Measurements from ENCODE around the gene P4HTM.

Gene P4HTM

GRCh38 chr3:49013113-49013737, 23.2 kb downstream of the P4HTM start:
- Histone ChIP-seq H3K27ac (replicated peaks) (no peak overlapping the region), H3K27me3 (ENCODE audit: insufficient read depth, poor library complexity, severe bottlenecking) (no peaks in the 10 kb centered on the region), H3K4me3 (replicated peaks; ENCODE audit: insufficient read depth, low read length) (no peak overlapping the region)
- TF ChIP-seq POLR2AphosphoS5 (IDR thresholded peaks at IDR 0.05; ENCODE audit: low read depth) (no peak; the same call in 1 of the 2 replicates), GABPA (IDR thresholded peaks at IDR 0.05; ENCODE audit: low read depth) (no peak)
- DNase-seq (ENCODE audit: low read depth in 1 of 2, low spot score in 1 of 2) = no peak

DNA sequence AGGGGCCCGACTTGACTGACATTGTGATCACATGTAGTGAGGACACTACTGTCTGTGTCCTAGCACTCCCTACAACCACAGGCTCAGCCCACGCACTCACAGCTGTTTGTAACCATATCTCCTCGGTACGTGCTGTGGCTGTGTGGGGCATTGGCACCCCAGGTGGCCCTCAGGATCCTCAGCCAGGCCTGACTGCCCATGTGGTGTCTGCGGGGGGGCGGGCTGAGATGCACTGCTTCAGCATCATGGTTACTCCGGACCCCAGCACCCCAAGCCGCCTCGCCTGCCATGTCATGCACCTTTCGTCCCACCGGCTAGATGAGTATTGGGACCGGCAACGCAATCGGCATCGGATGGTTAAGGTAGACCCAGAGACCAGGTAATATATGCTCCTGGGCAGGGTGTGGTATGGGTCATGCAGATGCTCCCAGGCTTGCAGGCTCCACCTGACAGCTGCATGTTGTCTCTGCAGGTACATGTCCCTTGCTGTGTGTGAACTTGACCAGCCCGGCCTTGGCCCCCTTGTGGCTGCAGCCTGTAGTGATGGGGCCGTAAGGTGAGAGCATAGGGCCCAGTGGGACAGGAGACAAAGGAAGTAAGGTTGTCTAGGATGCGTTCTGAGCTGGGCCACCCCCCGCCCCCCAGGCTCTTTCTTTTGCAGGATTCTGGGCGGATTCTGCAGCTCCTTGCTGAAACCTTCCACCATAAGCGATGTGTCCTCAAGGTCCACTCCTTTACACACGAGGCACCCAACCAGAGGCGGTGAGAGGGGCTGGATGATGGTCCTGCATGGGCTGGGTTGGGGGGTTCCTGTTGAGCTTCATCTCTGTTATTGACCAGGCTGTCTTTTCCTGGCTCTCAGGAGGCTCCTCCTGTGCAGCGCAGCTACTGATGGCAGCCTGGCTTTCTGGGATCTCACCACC, 24.0 kb downstream of the P4HTM start:
- TF ChIP-seq POLR2AphosphoS5 (IDR thresholded peaks at IDR 0.05; ENCODE audit: low read depth) (no peak; the same call in 1 of the 2 replicates), SPI1 (IDR thresholded peaks at IDR 0.05; ENCODE audit: borderline replicate concordance, low read depth) (no peak), GABPA (IDR thresholded peaks at IDR 0.05; ENCODE audit: low read depth) (no peak)
- TF ChIP-seq, protein P1, sequence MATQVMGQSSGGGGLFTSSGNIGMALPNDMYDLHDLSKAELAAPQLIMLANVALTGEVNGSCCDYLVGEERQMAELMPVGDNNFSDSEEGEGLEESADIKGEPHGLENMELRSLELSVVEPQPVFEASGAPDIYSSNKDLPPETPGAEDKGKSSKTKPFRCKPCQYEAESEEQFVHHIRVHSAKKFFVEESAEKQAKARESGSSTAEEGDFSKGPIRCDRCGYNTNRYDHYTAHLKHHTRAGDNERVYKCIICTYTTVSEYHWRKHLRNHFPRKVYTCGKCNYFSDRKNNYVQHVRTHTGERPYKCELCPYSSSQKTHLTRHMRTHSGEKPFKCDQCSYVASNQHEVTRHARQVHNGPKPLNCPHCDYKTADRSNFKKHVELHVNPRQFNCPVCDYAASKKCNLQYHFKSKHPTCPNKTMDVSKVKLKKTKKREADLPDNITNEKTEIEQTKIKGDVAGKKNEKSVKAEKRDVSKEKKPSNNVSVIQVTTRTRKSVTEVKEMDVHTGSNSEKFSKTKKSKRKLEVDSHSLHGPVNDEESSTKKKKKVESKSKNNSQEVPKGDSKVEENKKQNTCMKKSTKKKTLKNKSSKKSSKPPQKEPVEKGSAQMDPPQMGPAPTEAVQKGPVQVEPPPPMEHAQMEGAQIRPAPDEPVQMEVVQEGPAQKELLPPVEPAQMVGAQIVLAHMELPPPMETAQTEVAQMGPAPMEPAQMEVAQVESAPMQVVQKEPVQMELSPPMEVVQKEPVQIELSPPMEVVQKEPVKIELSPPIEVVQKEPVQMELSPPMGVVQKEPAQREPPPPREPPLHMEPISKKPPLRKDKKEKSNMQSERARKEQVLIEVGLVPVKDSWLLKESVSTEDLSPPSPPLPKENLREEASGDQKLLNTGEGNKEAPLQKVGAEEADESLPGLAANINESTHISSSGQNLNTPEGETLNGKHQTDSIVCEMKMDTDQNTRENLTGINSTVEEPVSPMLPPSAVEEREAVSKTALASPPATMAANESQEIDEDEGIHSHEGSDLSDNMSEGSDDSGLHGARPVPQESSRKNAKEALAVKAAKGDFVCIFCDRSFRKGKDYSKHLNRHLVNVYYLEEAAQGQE (IDR thresholded peaks at IDR 0.05; ENCODE audit: insufficient replicate concordance, low read depth) = no peak
- TF ChIP-seq, protein P2, sequence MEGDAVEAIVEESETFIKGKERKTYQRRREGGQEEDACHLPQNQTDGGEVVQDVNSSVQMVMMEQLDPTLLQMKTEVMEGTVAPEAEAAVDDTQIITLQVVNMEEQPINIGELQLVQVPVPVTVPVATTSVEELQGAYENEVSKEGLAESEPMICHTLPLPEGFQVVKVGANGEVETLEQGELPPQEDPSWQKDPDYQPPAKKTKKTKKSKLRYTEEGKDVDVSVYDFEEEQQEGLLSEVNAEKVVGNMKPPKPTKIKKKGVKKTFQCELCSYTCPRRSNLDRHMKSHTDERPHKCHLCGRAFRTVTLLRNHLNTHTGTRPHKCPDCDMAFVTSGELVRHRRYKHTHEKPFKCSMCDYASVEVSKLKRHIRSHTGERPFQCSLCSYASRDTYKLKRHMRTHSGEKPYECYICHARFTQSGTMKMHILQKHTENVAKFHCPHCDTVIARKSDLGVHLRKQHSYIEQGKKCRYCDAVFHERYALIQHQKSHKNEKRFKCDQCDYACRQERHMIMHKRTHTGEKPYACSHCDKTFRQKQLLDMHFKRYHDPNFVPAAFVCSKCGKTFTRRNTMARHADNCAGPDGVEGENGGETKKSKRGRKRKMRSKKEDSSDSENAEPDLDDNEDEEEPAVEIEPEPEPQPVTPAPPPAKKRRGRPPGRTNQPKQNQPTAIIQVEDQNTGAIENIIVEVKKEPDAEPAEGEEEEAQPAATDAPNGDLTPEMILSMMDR (IDR thresholded peaks at IDR 0.05; ENCODE audit: insufficient read depth, low read length) = peak; percentile 79
- Histone ChIP-seq H3K27me3 (ENCODE audit: insufficient read depth, poor library complexity, severe bottlenecking) (no peaks in the 10 kb centered on the region), H3K4me3 (replicated peaks; ENCODE audit: insufficient read depth, low read length) (no peak overlapping the region), H3K27ac (replicated peaks) (no peak overlapping the region)
- peak in 1 of 2 experiments; percentile 65 for DNase-seq (ENCODE audit: low read depth in 1 of 2, low spot score in 1 of 2)

DNA sequence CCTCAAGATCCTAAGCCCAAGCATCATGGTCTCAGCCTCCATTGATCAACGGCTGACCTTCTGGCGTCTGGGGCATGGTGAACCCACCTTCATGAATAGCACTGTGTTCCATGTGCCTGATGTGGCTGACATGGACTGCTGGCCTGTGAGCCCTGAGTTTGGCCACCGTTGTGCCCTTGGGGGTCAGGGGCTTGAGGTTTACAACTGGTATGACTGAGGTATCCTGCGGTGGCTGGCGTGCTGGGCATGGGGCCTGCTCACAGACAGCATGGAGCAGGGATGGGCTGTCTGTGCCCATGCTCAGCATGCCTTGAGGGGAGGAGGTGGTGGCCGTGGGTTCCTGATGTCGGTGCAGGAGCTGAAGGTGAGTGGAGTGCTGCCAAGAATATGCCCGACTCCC, 25.0 kb downstream of the P4HTM start:
- no peak overlapping the region for H3K4me3 ChIP-seq (replicated peaks; ENCODE audit: insufficient read depth, low read length)
- no peak for DNase-seq (ENCODE audit: low read depth in 1 of 2, low spot score in 1 of 2)
- no peaks in the 10 kb centered on the region for H3K27me3 ChIP-seq (ENCODE audit: insufficient read depth, poor library complexity, severe bottlenecking)
- TF ChIP-seq POLR2AphosphoS5 (IDR thresholded peaks at IDR 0.05; ENCODE audit: low read depth) (0 out of 2 replicates have a peak, but pooled peaks have one; percentile 27), SPI1 (IDR thresholded peaks at IDR 0.05; ENCODE audit: borderline replicate concordance, low read depth) (no peak)
- H3K27ac ChIP-seq (replicated peaks) = no peak overlapping the region

DNA sequence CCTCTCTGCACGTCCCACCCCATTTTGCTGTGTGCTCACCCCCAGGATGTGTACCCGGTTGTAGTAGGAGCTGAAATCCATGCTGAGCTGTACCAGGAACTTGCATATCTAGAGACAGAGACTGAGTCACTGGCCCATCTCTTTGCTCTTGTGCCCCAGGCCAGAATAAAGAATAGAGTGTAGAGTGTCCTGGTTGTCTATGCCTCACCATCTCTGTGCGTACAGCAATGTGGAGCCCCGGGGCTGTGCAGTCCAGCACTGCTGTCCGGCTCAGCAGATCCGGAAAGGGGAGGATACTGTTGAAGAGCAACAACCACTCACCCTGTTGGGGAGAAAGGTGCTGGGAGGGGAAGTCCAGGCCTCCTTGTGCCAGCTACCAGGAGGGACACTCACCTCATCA, 25.7 kb downstream of the P4HTM start:
- no peaks in the 10 kb centered on the region for H3K27me3 ChIP-seq (ENCODE audit: insufficient read depth, poor library complexity, severe bottlenecking)
- no peak overlapping the region for H3K27ac ChIP-seq (replicated peaks)
- TF ChIP-seq, protein P2 (IDR thresholded peaks at IDR 0.05; ENCODE audit: insufficient read depth, low read length) = no peak
- TF ChIP-seq GABPA (IDR thresholded peaks at IDR 0.05; ENCODE audit: low read depth) (no peak), SPI1 (IDR thresholded peaks at IDR 0.05; ENCODE audit: borderline replicate concordance, low read depth) (no peak), POLR2AphosphoS5 (IDR thresholded peaks at IDR 0.05; ENCODE audit: low read depth) (no peak)
- TF ChIP-seq, protein P1 (IDR thresholded peaks at IDR 0.05; ENCODE audit: insufficient replicate concordance, low read depth) = no peak
- no peak for DNase-seq (ENCODE audit: low read depth in 1 of 2, low spot score in 1 of 2)
- no peak overlapping the region for H3K4me3 ChIP-seq (replicated peaks; ENCODE audit: insufficient read depth, low read length)
